ENCODE measurements around the gene VWA5B2. TPM values are rescaled to one million over a fixed set of nuclear protein-coding genes. Genes with fewer than 3 reads are reported as not detected.
A peak's percentile ranks its signal among the peaks of the same experiment; 100 is the strongest.

The VWA5B2 gene
- total and polyA plus RNA-seq, 2 of the 13 experiments (the other 11 are each of a cell fraction or from before 2014, with no cell fraction given) = 0.03 to 0.04 TPM

GRCh38 chr3:184229394-184230080 is at the start of gene VWA5B2 (continued):
- 0 out of 2 replicates have a peak, but pooled peaks have one; percentile 21 for TF ChIP-seq ZNF776 (CRISPR knock-in tag; IDR thresholded peaks at IDR 0.05)
- no peak for TF ChIP-seq STAG1 (CRISPR knock-in tag; IDR thresholded peaks at IDR 0.05)
- 0 out of 2 replicates have a peak, but pooled peaks have one; percentile 17 for TF ChIP-seq ZZZ3 (CRISPR knock-in tag; IDR thresholded peaks at IDR 0.05; ENCODE audit: borderline replicate concordance)
- TF ChIP-seq, protein P1, sequence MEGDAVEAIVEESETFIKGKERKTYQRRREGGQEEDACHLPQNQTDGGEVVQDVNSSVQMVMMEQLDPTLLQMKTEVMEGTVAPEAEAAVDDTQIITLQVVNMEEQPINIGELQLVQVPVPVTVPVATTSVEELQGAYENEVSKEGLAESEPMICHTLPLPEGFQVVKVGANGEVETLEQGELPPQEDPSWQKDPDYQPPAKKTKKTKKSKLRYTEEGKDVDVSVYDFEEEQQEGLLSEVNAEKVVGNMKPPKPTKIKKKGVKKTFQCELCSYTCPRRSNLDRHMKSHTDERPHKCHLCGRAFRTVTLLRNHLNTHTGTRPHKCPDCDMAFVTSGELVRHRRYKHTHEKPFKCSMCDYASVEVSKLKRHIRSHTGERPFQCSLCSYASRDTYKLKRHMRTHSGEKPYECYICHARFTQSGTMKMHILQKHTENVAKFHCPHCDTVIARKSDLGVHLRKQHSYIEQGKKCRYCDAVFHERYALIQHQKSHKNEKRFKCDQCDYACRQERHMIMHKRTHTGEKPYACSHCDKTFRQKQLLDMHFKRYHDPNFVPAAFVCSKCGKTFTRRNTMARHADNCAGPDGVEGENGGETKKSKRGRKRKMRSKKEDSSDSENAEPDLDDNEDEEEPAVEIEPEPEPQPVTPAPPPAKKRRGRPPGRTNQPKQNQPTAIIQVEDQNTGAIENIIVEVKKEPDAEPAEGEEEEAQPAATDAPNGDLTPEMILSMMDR (CRISPR knock-in tag; IDR thresholded peaks at IDR 0.05) = peak; percentile 15; the same call in 1 of the 2 replicates
- TF ChIP-seq ZNF329 (CRISPR knock-in tag; IDR thresholded peaks at IDR 0.05; ENCODE audit: low read depth) = peak; percentile 67; the same call in 1 of the 2 replicates
- no peak for TF ChIP-seq THRA (CRISPR knock-in tag; IDR thresholded peaks at IDR 0.05; ENCODE audit: borderline replicate concordance)
- TF ChIP-seq ZNF768 (CRISPR knock-in tag; IDR thresholded peaks at IDR 0.05) = peak; percentile 48; the same call in 1 of the 2 replicates
- peak; percentile 35; the same call in 1 of the 2 replicates for TF ChIP-seq SP4 (CRISPR knock-in tag; IDR thresholded peaks at IDR 0.05)
- TF ChIP-seq GMEB1 (CRISPR knock-in tag; IDR thresholded peaks at IDR 0.05; ENCODE audit: borderline replicate concordance) = no peak
- TF ChIP-seq HNRNPLL (IDR thresholded peaks at IDR 0.05; ENCODE audit: low read depth, low read length, poor library complexity, severe bottlenecking) = peak; percentile 35
- peak; percentile 41 for TF ChIP-seq XRCC5 (optimal IDR thresholded peaks at IDR 0.05; ENCODE audit: low read length)
- TF ChIP-seq NRL (CRISPR knock-in tag; IDR thresholded peaks at IDR 0.05; ENCODE audit: borderline replicate concordance) = peak; percentile 23; the same call in 1 of the 2 replicates
- TF ChIP-seq PCBP1 (IDR thresholded peaks at IDR 0.05; ENCODE audit: borderline replicate concordance, low read depth, low read length) = 0 out of 2 replicates have a peak, but pooled peaks have one; percentile 50
- TF ChIP-seq SRY (CRISPR knock-in tag; IDR thresholded peaks at IDR 0.05) = 0 out of 2 replicates have a peak, but pooled peaks have one; percentile 20
- TF ChIP-seq FOSL1 (CRISPR knock-in tag; IDR thresholded peaks at IDR 0.05; ENCODE audit: borderline replicate concordance) = no peak
- no peak for TF ChIP-seq ASH2L (IDR thresholded peaks at IDR 0.05; ENCODE audit: insufficient read length, low read depth, low read length)
- TF ChIP-seq ZNF501 (CRISPR knock-in tag; IDR thresholded peaks at IDR 0.05) = no peak
- TF ChIP-seq MEF2D (CRISPR knock-in tag; IDR thresholded peaks at IDR 0.05) = no peak
- peak; percentile 54; the same call in 1 of the 3 replicates for TF ChIP-seq MXI1 (IDR thresholded peaks at IDR 0.05; ENCODE audit: borderline replicate concordance, low read depth, low read length)
- TF ChIP-seq USF2 (IDR thresholded peaks at IDR 0.05; ENCODE audit: low read depth, low read length) = no peak
- 0 out of 2 replicates have a peak, but pooled peaks have one; percentile 16 for TF ChIP-seq USF2 (CRISPR knock-in tag; IDR thresholded peaks at IDR 0.05; ENCODE audit: borderline replicate concordance)
- peak; percentile 9; the same call in 1 of the 2 replicates for TF ChIP-seq RAD21 (CRISPR knock-in tag; IDR thresholded peaks at IDR 0.05)

Measured in HepG2 (cell line).